Measurements from ENCODE around the gene MTERF1. TPM values are rescaled to one million over a fixed set of nuclear protein-coding genes. Genes with fewer than 3 reads are reported as not detected.
"Not testable (repeated sequence)": the region's sequence is repeated elsewhere in the genome, so short reads cannot be mapped to it uniquely, and the experiment has no call there.

MTERF1 gene
- 7.4 and 10.2 TPM in 2 replicates for total RNA-seq (2014; rRNA removed; shearing (Covaris generic); ENCODE audit: low replicate concordance)

GRCh38 chr7:91880413-91881241 lies at the start of gene MTERF1:
TSS of gene MTERF1 (minus strand) at chr7:91880702. CDS start at chr7:91880083, 619 bp downstream.
- in situ Hi-C loops (cut with HindIII; ENCODE audit: low pct_unique_long_range_greater_than_20kb, low sequenced_read_pairs) = no loop called here
- DNase-seq (ENCODE audit: low read depth) = peak; percentile 83

- DNase-seq (ENCODE audit: low read depth) = no peak
Observed at GRCh38 chr7:91929463-91929862, 49.0 kb upstream of the MTERF1 start.

GRCh38 chr7:91927912-91928311 lies 47.4 kb upstream of the MTERF1 start:
- DNase-seq (ENCODE audit: low read depth) = no peak
- in situ Hi-C loops (cut with HindIII; ENCODE audit: low pct_unique_long_range_greater_than_20kb, low sequenced_read_pairs) = no loop called here

More at GRCh38 chr7:91929463-91929862, 49.0 kb upstream of the MTERF1 start:
- in situ Hi-C loops (cut with HindIII; ENCODE audit: low pct_unique_long_range_greater_than_20kb, low sequenced_read_pairs) = no loop called here

- no peak for DNase-seq (ENCODE audit: low read depth)
- in situ Hi-C loops (cut with HindIII; ENCODE audit: low pct_unique_long_range_greater_than_20kb, low sequenced_read_pairs) = no loop called here
Observed at GRCh38 chr7:91922857-91923256, 42.4 kb upstream of the MTERF1 start.

GRCh38 chr7:91918356-91918755 lies 37.9 kb upstream of the MTERF1 start:
- DNase-seq (ENCODE audit: low read depth) = no peak
- in situ Hi-C loops (cut with HindIII; ENCODE audit: low pct_unique_long_range_greater_than_20kb, low sequenced_read_pairs) = no loop called here

GRCh38 chr7:91916051-91916440 lies 35.5 kb upstream of the MTERF1 start:
- DNase-seq (ENCODE audit: low read depth) = no peak
- in situ Hi-C loops (cut with HindIII; ENCODE audit: low pct_unique_long_range_greater_than_20kb, low sequenced_read_pairs) = no loop called here

GRCh38 chr7:91915401-91916050 lies 35.0 kb upstream of the MTERF1 start:
- in situ Hi-C loops (cut with HindIII; ENCODE audit: low pct_unique_long_range_greater_than_20kb, low sequenced_read_pairs) = no loop called here

GRCh38 chr7:91913612-91914011 lies 33.1 kb upstream of the MTERF1 start:
- in situ Hi-C loops (cut with HindIII; ENCODE audit: low pct_unique_long_range_greater_than_20kb, low sequenced_read_pairs) = no loop called here
- no peak for DNase-seq (ENCODE audit: low read depth)

More at GRCh38 chr7:91915401-91916050, 35.0 kb upstream of the MTERF1 start:
- DNase-seq (ENCODE audit: low read depth) = no peak

- DNase-seq (ENCODE audit: low read depth) = no peak
- in situ Hi-C loops (cut with HindIII; ENCODE audit: low pct_unique_long_range_greater_than_20kb, low sequenced_read_pairs) = no loop called here
Observed at GRCh38 chr7:91912494-91912893, 32.0 kb upstream of the MTERF1 start.

- in situ Hi-C loops (cut with HindIII; ENCODE audit: low pct_unique_long_range_greater_than_20kb, low sequenced_read_pairs) = no loop called here
Observed at GRCh38 chr7:91911121-91911520, 30.6 kb upstream of the MTERF1 start.

GRCh38 chr7:91910171-91910570 lies 29.7 kb upstream of the MTERF1 start:
- DNase-seq (ENCODE audit: low read depth) = no peak
- in situ Hi-C loops (cut with HindIII; ENCODE audit: low pct_unique_long_range_greater_than_20kb, low sequenced_read_pairs) = no loop called here

More at GRCh38 chr7:91911121-91911520, 30.6 kb upstream of the MTERF1 start:
- DNase-seq (ENCODE audit: low read depth) = no peak

GRCh38 chr7:91899563-91899962 lies 19.1 kb upstream of the MTERF1 start:
- no peak for DNase-seq (ENCODE audit: low read depth)
- in situ Hi-C loops (cut with HindIII; ENCODE audit: low pct_unique_long_range_greater_than_20kb, low sequenced_read_pairs) = no loop called here

GRCh38 chr7:91898240-91898992 lies 17.9 kb upstream of the MTERF1 start:
- in situ Hi-C loops (cut with HindIII; ENCODE audit: low pct_unique_long_range_greater_than_20kb, low sequenced_read_pairs) = no loop called here
- DNase-seq (ENCODE audit: low read depth) = no peak

GRCh38 chr7:91894781-91895480 lies 14.4 kb upstream of the MTERF1 start:
- in situ Hi-C loops (cut with HindIII; ENCODE audit: low pct_unique_long_range_greater_than_20kb, low sequenced_read_pairs) = no loop called here
- no peak for DNase-seq (ENCODE audit: low read depth)

- in situ Hi-C loops (cut with HindIII; ENCODE audit: low pct_unique_long_range_greater_than_20kb, low sequenced_read_pairs); DNase-seq (ENCODE audit: low read depth): not testable (repeated sequence)
Observed at GRCh38 chr7:91893699-91894098, 13.2 kb upstream of the MTERF1 start.

GRCh38 chr7:91892821-91893340 lies 12.4 kb upstream of the MTERF1 start:
- no peak for DNase-seq (ENCODE audit: low read depth)

GRCh38 chr7:91892099-91892705 lies 11.7 kb upstream of the MTERF1 start:
- DNase-seq (ENCODE audit: low read depth) = no peak
- in situ Hi-C loops (cut with HindIII; ENCODE audit: low pct_unique_long_range_greater_than_20kb, low sequenced_read_pairs) = no loop called here

More at GRCh38 chr7:91892821-91893340, 12.4 kb upstream of the MTERF1 start:
- in situ Hi-C loops (cut with HindIII; ENCODE audit: low pct_unique_long_range_greater_than_20kb, low sequenced_read_pairs) = no loop called here
